H1 (cell line): ENCODE results near the gene CDC45. TPM values are rescaled to one million over a fixed set of nuclear protein-coding genes. Genes with fewer than 3 reads are reported as not detected.

Experiments
- ASH2L ChIP-seq: fragments of 200-600, 300-600 bp; sonication (generic); IDR thresholded peaks from one replicate; pipeline ENCODE4 v1.7.1; 2017; ENCODE audit warnings: low read length
- CBX8 ChIP-seq: fragments of 300-800, 300-1000 bp; sonication (generic); IDR thresholded peaks from 2 replicates; pipeline ENCODE4 v1.7.1; 2016; ENCODE audit warnings: low read depth, low read length, borderline replicate concordance
- CHD7 ChIP-seq: fragments of 300-600 bp; sonication (generic); IDR thresholded peaks from 2 replicates; pipeline ENCODE4 v1.7.1; 2012; ENCODE audit warnings: low read length, moderate library complexity, mild to moderate bottlenecking, inconsistent platforms; ENCODE audit not compliant: insufficient replicate concordance
- HDAC2 ChIP-seq, 2 experiments: fragments of 300-600 bp in 1 of 2; sonication (generic) in 1 of 2; IDR thresholded peaks; 2 replicates each; pipeline ENCODE4 v1.6.1; 2011 to 2012; ENCODE audit warnings: low read depth in 2 of 2, low read length in 2 of 2, mild to moderate bottlenecking in 2 of 2, moderate library complexity in 2 of 2, borderline replicate concordance in 1 of 2, inconsistent platforms in 1 of 2
- HDAC6 ChIP-seq: IDR thresholded peaks from one replicate; pipeline ENCODE4 v1.7.1; 2012; ENCODE audit warnings: low read depth, mild to moderate bottlenecking, inconsistent platforms, low read length, moderate library complexity
- JUN ChIP-seq: IDR thresholded peaks from 2 replicates; pipeline ENCODE4 v1.6.1; 2011; ENCODE audit warnings: low read depth, mild to moderate bottlenecking, improper control_type of control experiment, low read length
- JUND ChIP-seq: IDR thresholded peaks from 2 replicates; pipeline ENCODE4 v1.6.1; 2011; ENCODE audit warnings: mild to moderate bottlenecking, improper control_type of control experiment, low read length
- MAX ChIP-seq: IDR thresholded peaks from 2 replicates; pipeline ENCODE4 v1.6.1; 2012; ENCODE audit warnings: inconsistent platforms
- NRF1 ChIP-seq: IDR thresholded peaks from 2 replicates; pipeline ENCODE4 v1.6.1; 2011; ENCODE audit warnings: mild to moderate bottlenecking, low read depth, low read length, improper control_type of control experiment
- RFX5 ChIP-seq: IDR thresholded peaks from 2 replicates; pipeline ENCODE4 v1.6.1; 2011; ENCODE audit warnings: low read depth, low read length, improper control_type of control experiment, borderline replicate concordance
- SIN3A ChIP-seq, 2 experiments: IDR thresholded peaks in 1 of 2; conservative IDR thresholded peaks in 1 of 2; 2 replicates each; pipeline ENCODE4 v1.6.1; 2011 to 2012; ENCODE audit warnings: low read length in 2 of 2, improper control_type of control experiment in 1 of 2, low read depth in 1 of 2, mild to moderate bottlenecking in 1 of 2
- TCF12 ChIP-seq: IDR thresholded peaks from 2 replicates; pipeline ENCODE4 v1.6.1; 2011; ENCODE audit warnings: low read depth, mild to moderate bottlenecking, low read length
- polyA plus RNA-seq, 7 experiments: library from polyadenylated mRNA; depleted of rRNA in 3 of 7; stranded (reverse) in 5 of 7; unstranded in 2 of 7; fragments of >200 nt in 5 of 7; fragments of 200-250 nt in 2 of 7; gene quantifications; 1 replicate in 5 of 7; 2 replicates in 1 of 7; 4 replicates in 1 of 7; pipeline versions ENCODE4 v1.2.1 to v1.2.3, GENCODE V29; 2011 to 2013; ENCODE audit warnings: missing spikeins in 2 of 7, mixed read lengths in 2 of 7
- total RNA-seq: library from RNA; stranded (reverse); fragmentation: NEBNext Ultra II Directional; extraction: Animal tissue kit (Norgen Biotek cat#: 25700); gene quantifications from 2 replicates; pipeline ENCODE4 v1.2.1, GENCODE V29; 2021

The CDC45 gene
- total and polyA plus RNA-seq, 2 of the 8 experiments (the other 6 are each of a cell fraction or from before 2014, with no cell fraction given), result 31.9 to 37.7 TPM

- TF ChIP-seq CHD7, result no peak
- TF ChIP-seq JUND, result no peak
- TF ChIP-seq HDAC6, result no peak
- no peak for TF ChIP-seq MAX
- TF ChIP-seq NRF1, result no peak
- no peak for TF ChIP-seq SIN3A (conservative IDR thresholded peaks at IDR 0.05 in 1 of 2, IDR thresholded peaks at IDR 0.05 in 1 of 2; ENCODE audit: low read depth in 1 of 2, low read length in 2 of 2)
- no peak for TF ChIP-seq JUN
- TF ChIP-seq RFX5, result no peak
- TF ChIP-seq CBX8, result no peak
- no peak for TF ChIP-seq TCF12
- TF ChIP-seq HDAC2 (IDR thresholded peaks at IDR 0.05; ENCODE audit: borderline replicate concordance in 1 of 2, low read depth in 2 of 2, low read length in 2 of 2), result no peak
- TF ChIP-seq ASH2L, result no peak
- TF ChIP-seq, all 59 proteins: peak for 0
Measured at GRCh38 chr22:19535001-19535400, 55.3 kb downstream of the CDC45 start (continued).
